HG02798 (cell line): ENCODE data around the gene TIMM50.
A peak's percentile ranks its signal among the peaks of the same experiment; 100 is the strongest.

Experiments used
- ATAC-seq: cut with Tn5 transposase; IDR thresholded peaks from one replicate; pipeline ENCODE4 v1.9.1; 2021; ENCODE audit warnings: mild to moderate bottlenecking; ENCODE audit not compliant: unreplicated experiment, poor library complexity

TIMM50 gene

GRCh38 chr19:39498798-39499642 is 18.4 kb downstream of the TIMM50 start, which contains the start of gene DLL3:
Gene DLL3 (plus strand): TSS chr19:39498947. CDS start chr19:39498975, 28 bp downstream.
- no peak for ATAC-seq

DNA sequence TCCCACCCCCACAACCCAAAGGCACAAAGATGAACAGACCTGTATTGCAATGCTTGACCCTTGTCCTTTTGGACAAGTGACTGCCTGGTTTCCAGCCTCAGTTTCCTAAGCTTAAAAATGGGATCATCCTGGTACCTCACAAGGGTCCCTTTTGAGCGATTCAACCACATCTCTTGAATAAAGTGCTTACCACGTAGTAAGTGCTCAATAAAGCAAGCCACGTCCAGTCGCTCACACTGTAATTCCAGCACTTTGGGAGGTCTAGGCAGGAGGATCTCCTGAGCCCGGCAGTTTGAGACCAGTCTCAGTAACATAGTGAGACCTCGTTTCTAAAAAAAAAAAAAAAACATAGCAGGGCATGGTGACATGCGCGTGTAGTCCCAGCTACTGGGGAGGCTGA is 19.3 kb downstream of the TIMM50 start:
- ATAC-seq, result no peak

- no peak for ATAC-seq
Measured at GRCh38 chr19:39500543-39500942, 19.9 kb downstream of the TIMM50 start.

GRCh38 chr19:39501340-39501739 is 20.7 kb downstream of the TIMM50 start:
- no peak for ATAC-seq

- ATAC-seq, result peak; percentile 55
Measured at GRCh38 chr19:39502640-39503417, 22.2 kb downstream of the TIMM50 start.

- no peak for ATAC-seq
Measured at GRCh38 chr19:39506598-39506943, 25.9 kb downstream of the TIMM50 start.

- no peak for ATAC-seq
Measured at GRCh38 chr19:39506944-39507714, 26.5 kb downstream of the TIMM50 start.

- no peak for ATAC-seq
Measured at GRCh38 chr19:39507715-39508364, 27.2 kb downstream of the TIMM50 start.

GRCh38 chr19:39508629-39509028 is 28.0 kb downstream of the TIMM50 start:
- ATAC-seq, result no peak

- ATAC-seq, result no peak
Measured at GRCh38 chr19:39509233-39509632, 28.6 kb downstream of the TIMM50 start.

- no peak for ATAC-seq
Measured at GRCh38 chr19:39512988-39513387, 32.4 kb downstream of the TIMM50 start.

DNA sequence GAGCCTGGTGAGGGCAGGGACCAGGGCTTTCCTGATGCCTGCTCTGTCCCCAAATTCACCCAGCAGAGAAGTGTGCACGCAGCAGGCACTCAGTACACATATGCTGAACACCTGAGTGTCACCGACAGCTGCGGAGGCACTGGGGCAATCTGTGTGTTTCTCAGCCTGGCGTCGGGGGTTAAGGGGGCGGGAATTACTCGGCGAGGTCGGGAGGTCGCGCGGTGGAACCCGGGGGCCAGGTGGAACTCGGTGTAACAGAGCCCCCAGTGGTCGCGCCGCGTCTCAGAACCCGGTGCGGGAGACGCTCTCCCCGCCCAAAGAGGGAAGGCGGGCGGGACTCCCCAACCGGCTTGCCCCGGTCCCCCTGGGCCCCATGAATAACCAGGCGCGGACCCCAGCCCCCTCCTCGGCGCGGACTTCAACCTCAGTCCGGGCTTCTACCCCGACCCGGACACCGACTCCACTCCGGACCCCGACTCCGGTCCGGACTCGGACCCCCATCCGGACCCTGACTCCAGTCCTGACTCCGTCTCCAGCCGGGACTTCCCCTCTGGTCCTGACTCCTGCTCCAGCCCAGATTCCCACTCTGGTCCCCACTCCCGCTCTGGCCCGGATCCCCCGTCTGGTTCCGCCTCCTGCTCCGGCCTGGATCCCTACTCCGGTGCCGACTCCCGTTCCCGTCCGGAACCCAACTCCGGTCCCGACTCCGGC is 34.4 kb downstream of the TIMM50 start, which contains the start of gene SELENOV:
Gene SELENOV (plus strand): TSS at position 300 of the 711 bp plus-strand sequence. CDS start 74 bp downstream, at position 374.
- no peak for ATAC-seq

GRCh38 chr19:39515551-39516191 is 35.0 kb downstream of the TIMM50 start:
- no peak for ATAC-seq

- no peak for ATAC-seq
Measured at GRCh38 chr19:39516270-39516669, 35.6 kb downstream of the TIMM50 start.

DNA sequence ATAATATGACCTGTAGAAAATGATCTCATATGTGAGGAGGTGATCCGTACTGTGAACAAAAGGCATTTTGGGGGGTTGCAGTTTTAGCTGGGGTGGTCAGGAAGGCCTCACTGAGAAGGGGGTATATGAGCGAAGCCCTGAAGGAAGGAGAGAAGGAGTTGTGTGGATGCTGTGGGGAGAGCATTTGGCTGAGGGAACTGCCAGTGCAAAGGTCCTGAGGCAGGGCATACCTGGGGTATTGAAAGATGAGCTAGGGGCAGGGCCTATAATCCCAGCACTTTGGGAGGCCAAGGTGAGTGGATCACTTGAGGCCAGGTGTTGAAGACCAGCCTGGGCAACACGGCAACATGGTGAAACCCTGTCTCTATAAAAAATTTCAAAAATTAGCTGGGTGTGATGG is 36.8 kb downstream of the TIMM50 start:
- no peak for ATAC-seq

GRCh38 chr19:39518458-39518857 is 37.8 kb downstream of the TIMM50 start:
- ATAC-seq, result no peak

DNA sequence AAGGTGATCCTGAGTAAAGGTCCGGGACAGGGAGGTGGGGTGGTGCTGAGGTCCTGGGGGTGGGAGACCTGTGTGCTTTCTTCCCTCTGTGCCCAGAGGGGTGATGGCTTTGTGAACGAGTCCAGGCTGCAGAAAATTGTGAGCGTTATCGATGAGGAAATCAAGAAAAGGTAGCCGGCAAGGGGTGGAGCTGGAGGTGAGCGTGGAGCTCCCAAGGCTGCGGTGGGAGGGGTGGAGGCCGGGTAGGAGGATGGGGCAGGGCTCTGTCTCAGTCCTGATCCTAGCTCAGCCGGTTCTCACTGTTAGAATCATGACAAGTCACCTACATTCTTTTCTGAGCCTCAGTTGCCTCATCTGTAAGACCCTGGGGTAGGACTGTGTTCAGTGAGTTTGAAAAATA is 38.3 kb downstream of the TIMM50 start:
- no peak for ATAC-seq

- ATAC-seq, result no peak
Measured at GRCh38 chr19:39520541-39521484, 40.2 kb downstream of the TIMM50 start.
